Hair follicular keratinocyte (primary cell): ENCODE measurements around the gene NEUROD1. TPM values are rescaled to one million over a fixed set of nuclear protein-coding genes. Genes with fewer than 3 reads are reported as not detected.

Experiments
- total RNA-seq: library from RNA; depleted of rRNA; stranded (reverse); fragments of >200 nt; gene quantifications from 2 replicates; pipeline ENCODE4 v1.2.3, GENCODE V29; 2015

The NEUROD1 gene
- total RNA-seq, result not detected in 2 replicates

GRCh38 chr2:181680055-181680936, at the start of gene NEUROD1:
TSS of gene NEUROD1 (minus strand) at chr2:181680517. CDS start at chr2:181678860, 1,657 bp downstream.

GRCh38 chr2:181656450-181657291, 23.6 kb downstream of the NEUROD1 start, which contains the start of gene CERKL:
TSS of gene CERKL (minus strand) at chr2:181657105. CDS start at chr2:181657006, 99 bp downstream.

Other genes with a start within 250 kb of the NEUROD1 start
- gene ITGA4, start 223.1 kb downstream of the NEUROD1 start, total RNA-seq, result 18.6 and 26.6 TPM in 2 replicates
- not detected in 2 replicates for gene CERKL, start 23.4 kb downstream of the NEUROD1 start, total RNA-seq
- 57.0 and 72.1 TPM in 2 replicates for gene ITPRID2, start 211.2 kb upstream of the NEUROD1 start, total RNA-seq